Measurements from ENCODE around the gene HSF2. TPM values are rescaled to one million over a fixed set of nuclear protein-coding genes. Genes with fewer than 3 reads are reported as not detected.
A peak's percentile ranks its signal among the peaks of the same experiment; 100 is the strongest.

HSF2 gene
- total and polyA plus RNA-seq, 9 donors, result 24.1 to 30.8 (median 28.6) TPM

DNA sequence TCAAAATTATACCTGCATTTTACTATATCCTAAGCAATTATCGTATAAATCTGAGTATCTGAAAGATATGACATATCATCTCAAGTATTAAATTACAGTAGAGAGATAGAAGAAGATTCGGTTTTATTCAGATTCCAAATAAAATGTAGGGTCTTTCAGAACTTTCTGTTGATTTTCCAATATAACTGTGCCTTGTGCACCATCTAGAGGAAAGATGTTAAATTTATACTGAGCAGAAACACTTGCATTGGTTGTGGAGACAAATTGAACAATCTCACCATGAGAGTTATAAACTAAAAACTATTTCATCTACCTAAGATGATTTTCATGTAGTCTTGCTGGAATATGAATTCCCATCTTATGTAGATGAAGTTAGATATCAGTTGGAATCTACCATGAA is 26.8 kb upstream of the HSF2 start:
- Histone ChIP-seq H3K27me3 (ENCODE audit: control insufficient read depth, insufficient read depth, low read length) (no peaks in the 10 kb centered on the region), H3K4me1 (ENCODE audit: control insufficient read depth, insufficient read depth, low read length) (no peaks in the 10 kb centered on the region), H3K27ac (ENCODE audit: low read length) (no peak overlapping the region), H3K9me3 (replicated peaks; ENCODE audit: control insufficient read depth, low read depth, low read length) (no peaks in the 10 kb centered on the region), H3K4me3 (ENCODE audit: low read length) (no peak overlapping the region), H3K36me3 (ENCODE audit: control insufficient read depth, insufficient read depth, low read length) (no peaks in the 10 kb centered on the region)
- no CpG with 5 or more reads among the region's 2 CpGs for WGBS (ENCODE audit: insufficient coverage)
- DNase-seq, result peak; percentile 64

DNA sequence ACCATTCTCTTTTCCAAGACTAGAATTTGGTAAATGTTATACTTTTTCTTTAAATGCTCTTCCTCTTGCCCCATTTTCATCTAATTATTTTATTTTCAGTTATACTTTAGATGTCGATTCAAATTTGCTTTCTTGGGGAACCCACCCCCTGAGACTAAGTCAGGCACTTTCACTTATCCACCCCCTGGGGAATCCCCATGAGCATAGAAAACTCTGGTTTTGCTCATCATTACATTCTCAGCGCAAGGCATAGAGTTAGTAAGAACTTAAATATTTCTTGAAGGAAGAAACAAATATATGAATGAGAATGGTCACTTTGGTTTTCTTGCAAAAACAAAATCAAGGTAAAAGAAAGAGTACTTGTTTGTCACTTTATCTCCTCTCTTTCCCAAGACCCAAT is 25.1 kb upstream of the HSF2 start:
- no peak overlapping the region for H3K27ac ChIP-seq (ENCODE audit: low read length)
- no peaks in the 10 kb centered on the region for H3K9me3 ChIP-seq (replicated peaks; ENCODE audit: control insufficient read depth, low read depth, low read length)
- DNase-seq, result no peak
- no peaks in the 10 kb centered on the region for H3K4me1 ChIP-seq (ENCODE audit: control insufficient read depth, insufficient read depth, low read length)
- H3K27me3 ChIP-seq (ENCODE audit: control insufficient read depth, insufficient read depth, low read length), result no peaks in the 10 kb centered on the region
- no peak overlapping the region for H3K4me3 ChIP-seq (ENCODE audit: low read length)
- no peaks in the 10 kb centered on the region for H3K36me3 ChIP-seq (ENCODE audit: control insufficient read depth, insufficient read depth, low read length)
- no CpG with 5 or more reads among the region's 2 CpGs for WGBS (ENCODE audit: insufficient coverage)

DNA sequence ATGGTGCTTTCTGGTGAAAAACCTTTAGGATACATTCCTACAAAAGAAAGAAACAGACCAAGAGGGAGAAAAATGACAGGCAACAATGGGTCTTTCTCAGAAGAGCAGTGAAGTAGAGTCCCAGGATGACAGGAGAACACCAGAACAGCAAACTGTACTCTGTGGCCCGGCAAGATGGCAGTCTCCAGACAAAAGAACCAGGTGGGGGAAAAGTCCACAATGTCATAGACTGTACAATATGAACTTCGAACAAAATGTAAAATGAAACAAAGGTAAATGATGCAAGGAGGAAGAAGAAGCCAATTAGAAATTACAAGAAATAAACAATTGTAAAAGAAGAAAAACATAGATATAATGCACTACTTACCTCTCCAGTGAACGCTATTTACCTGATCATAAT is 23.2 kb upstream of the HSF2 start:
- no peak overlapping the region for H3K4me3 ChIP-seq (ENCODE audit: low read length)
- H3K27ac ChIP-seq (ENCODE audit: low read length), result no peak overlapping the region
- H3K36me3 ChIP-seq (ENCODE audit: control insufficient read depth, insufficient read depth, low read length), result no peaks in the 10 kb centered on the region
- H3K9me3 ChIP-seq (replicated peaks; ENCODE audit: control insufficient read depth, low read depth, low read length), result no peaks in the 10 kb centered on the region
- H3K27me3 ChIP-seq (ENCODE audit: control insufficient read depth, insufficient read depth, low read length), result no peaks in the 10 kb centered on the region
- WGBS (ENCODE audit: insufficient coverage), result 40% methylated on average over 1 of the region's 3 CpGs
- no peaks in the 10 kb centered on the region for H3K4me1 ChIP-seq (ENCODE audit: control insufficient read depth, insufficient read depth, low read length)
- DNase-seq, result no peak

DNA sequence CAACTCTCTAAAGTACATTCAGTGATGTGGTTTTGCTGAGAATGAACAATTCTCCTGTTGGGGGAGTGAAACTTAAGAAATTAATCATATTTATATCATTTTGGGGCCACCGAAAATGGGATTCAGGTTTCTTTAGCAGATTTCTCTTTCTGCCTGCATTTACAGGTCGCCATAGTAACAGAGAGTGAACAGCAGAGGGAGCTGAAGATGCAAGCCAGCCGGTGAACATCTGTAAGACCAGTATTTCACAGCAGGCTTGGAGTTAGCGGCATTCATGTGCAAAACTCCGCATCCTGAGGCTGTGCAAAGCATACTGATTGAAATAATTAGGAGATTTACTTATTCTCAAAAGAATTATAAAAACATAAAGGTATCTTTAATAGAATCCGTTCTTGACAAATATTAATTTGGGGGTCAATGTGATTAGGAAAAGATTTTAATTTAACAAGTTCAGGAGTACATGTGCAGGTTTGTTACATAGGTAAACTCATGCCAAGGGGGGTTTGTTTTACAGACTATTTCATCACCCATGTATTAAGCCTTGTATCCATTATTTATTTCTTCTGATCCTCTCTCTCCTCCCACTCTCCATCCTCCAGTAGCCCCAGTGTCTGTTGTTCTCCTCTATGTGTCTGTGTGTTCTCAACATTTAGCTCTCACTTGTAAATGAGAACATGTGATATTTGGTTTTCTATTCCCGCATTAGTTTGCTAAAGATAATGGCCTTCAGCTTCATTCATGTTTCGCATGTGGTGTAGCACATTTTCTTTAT is 17.8 kb upstream of the HSF2 start:
- H3K27ac ChIP-seq (ENCODE audit: low read length), result no peak overlapping the region
- no peaks in the 10 kb centered on the region for H3K4me1 ChIP-seq (ENCODE audit: control insufficient read depth, insufficient read depth, low read length)
- H3K27me3 ChIP-seq (ENCODE audit: control insufficient read depth, insufficient read depth, low read length), result no peaks in the 10 kb centered on the region
- DNase-seq, result peak; percentile 85
- no CpG with 5 or more reads among the region's 8 CpGs for WGBS (ENCODE audit: insufficient coverage)
- no peaks in the 10 kb centered on the region for H3K36me3 ChIP-seq (ENCODE audit: control insufficient read depth, insufficient read depth, low read length)
- no peak overlapping the region for H3K4me3 ChIP-seq (ENCODE audit: low read length)
- H3K9me3 ChIP-seq (replicated peaks; ENCODE audit: control insufficient read depth, low read depth, low read length), result no peaks in the 10 kb centered on the region

DNA sequence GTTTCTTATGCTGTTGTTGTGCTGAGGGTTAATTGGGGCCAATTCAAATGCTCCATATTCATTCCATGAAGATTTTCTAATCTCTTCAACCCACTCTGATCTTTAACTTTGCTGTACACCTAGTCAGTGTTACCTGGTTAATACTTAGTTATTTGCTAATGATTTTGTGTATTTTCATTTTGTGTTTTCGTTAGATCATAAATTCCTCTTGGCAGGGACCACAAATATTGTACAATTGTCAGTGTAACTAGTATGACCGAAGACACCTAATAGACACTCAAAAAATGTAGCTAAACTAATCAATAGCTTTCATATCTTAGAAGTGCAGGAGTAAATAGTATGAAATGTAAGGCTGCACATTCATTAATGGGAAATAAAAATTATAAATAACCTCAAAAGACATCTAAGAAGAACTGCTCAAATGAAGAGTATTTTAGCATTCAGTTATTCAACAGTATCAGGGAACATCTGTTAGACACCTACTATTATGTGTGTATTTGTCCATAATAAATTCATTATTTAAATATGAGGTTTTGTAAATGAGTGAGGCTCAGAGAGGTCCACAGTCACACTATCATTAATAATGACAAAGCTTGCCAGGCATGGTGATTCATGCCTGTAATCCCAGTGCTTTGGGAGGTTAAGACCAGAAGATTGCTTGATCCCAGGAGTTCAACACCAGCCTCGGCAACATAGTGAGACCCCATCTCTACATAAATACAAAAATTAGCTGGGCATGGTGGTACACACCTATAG is 13.4 kb upstream of the HSF2 start:
- WGBS (ENCODE audit: insufficient coverage), result no CpG with 5 or more reads among the region's 3 CpGs
- Histone ChIP-seq H3K9me3 (replicated peaks; ENCODE audit: control insufficient read depth, low read depth, low read length) (no peaks in the 10 kb centered on the region), H3K4me3 (ENCODE audit: low read length) (no peak overlapping the region), H3K4me1 (ENCODE audit: control insufficient read depth, insufficient read depth, low read length) (no peaks in the 10 kb centered on the region), H3K36me3 (ENCODE audit: control insufficient read depth, insufficient read depth, low read length) (no peaks in the 10 kb centered on the region), H3K27ac (ENCODE audit: low read length) (no peak overlapping the region), H3K27me3 (ENCODE audit: control insufficient read depth, insufficient read depth, low read length) (no peaks in the 10 kb centered on the region)
- DNase-seq, result no peak

DNA sequence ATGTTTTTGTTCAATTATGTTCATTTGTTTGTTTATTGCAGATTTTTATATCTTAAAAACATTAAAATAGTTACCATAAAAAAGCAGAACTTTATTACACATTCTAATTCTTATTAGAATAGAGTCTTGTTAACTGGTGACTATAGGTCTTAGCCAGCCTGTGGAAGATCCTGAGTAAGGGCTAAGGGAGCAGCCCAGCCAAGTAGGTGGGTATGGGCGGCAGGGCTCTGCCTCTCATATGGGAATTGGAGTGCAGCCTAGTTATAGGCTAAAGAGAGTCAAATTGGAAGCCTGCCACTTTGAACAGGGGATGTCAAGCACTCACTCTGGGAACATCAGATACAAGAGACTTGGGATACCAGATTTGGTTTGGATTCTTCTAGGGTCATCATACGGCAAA is 10.5 kb upstream of the HSF2 start:
- DNase-seq, result no peak
- H3K9me3 ChIP-seq (replicated peaks; ENCODE audit: control insufficient read depth, low read depth, low read length), result no peaks in the 10 kb centered on the region
- H3K27me3 ChIP-seq (ENCODE audit: control insufficient read depth, insufficient read depth, low read length), result no peaks in the 10 kb centered on the region
- no peaks in the 10 kb centered on the region for H3K36me3 ChIP-seq (ENCODE audit: control insufficient read depth, insufficient read depth, low read length)
- no peaks in the 10 kb centered on the region for H3K4me1 ChIP-seq (ENCODE audit: control insufficient read depth, insufficient read depth, low read length)
- no peak overlapping the region for H3K27ac ChIP-seq (ENCODE audit: low read length)
- H3K4me3 ChIP-seq (ENCODE audit: low read length), result no peak overlapping the region
- WGBS (ENCODE audit: insufficient coverage), result 38% methylated on average over 1 of the region's 2 CpGs

DNA sequence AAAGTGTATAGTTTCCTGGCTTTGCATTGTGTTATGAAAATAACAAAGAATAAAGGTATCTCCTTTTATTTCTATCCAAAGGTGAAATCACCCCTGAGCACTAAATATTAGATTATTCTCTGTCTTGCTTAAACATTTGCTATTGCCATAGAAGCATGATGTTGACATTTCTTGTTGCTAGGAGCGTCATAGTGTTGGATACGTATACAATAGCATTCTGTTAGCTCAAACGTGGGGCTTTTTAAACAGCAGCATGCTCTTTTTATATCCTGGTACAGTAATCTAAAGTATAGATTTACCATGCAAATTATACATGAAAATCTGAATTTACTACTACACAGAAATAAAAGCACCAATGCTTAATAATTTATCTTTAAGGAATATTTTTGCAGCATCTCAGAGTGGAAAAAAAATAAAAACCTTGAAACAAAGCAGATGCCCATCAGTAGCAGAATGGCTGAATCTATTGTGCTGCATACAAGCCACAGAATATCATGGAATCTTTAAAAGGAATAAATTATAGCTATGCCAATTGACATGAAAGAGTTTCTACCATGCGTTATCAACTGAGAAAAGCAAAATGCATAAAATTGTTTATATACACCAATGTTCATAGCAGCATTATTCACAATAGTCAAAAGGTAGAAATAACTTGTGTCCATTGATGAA is 9.6 kb upstream of the HSF2 start:
- no peaks in the 10 kb centered on the region for H3K27me3 ChIP-seq (ENCODE audit: control insufficient read depth, insufficient read depth, low read length)
- peak; percentile 83 for DNase-seq
- H3K36me3 ChIP-seq (ENCODE audit: control insufficient read depth, insufficient read depth, low read length), result no peaks in the 10 kb centered on the region
- no peaks in the 10 kb centered on the region for H3K4me1 ChIP-seq (ENCODE audit: control insufficient read depth, insufficient read depth, low read length)
- H3K9me3 ChIP-seq (replicated peaks; ENCODE audit: control insufficient read depth, low read depth, low read length), result no peaks in the 10 kb centered on the region
- WGBS (ENCODE audit: insufficient coverage), result no CpG with 5 or more reads among the region's 4 CpGs
- H3K27ac ChIP-seq (ENCODE audit: low read length), result no peak overlapping the region
- H3K4me3 ChIP-seq (ENCODE audit: low read length), result no peak overlapping the region

DNA sequence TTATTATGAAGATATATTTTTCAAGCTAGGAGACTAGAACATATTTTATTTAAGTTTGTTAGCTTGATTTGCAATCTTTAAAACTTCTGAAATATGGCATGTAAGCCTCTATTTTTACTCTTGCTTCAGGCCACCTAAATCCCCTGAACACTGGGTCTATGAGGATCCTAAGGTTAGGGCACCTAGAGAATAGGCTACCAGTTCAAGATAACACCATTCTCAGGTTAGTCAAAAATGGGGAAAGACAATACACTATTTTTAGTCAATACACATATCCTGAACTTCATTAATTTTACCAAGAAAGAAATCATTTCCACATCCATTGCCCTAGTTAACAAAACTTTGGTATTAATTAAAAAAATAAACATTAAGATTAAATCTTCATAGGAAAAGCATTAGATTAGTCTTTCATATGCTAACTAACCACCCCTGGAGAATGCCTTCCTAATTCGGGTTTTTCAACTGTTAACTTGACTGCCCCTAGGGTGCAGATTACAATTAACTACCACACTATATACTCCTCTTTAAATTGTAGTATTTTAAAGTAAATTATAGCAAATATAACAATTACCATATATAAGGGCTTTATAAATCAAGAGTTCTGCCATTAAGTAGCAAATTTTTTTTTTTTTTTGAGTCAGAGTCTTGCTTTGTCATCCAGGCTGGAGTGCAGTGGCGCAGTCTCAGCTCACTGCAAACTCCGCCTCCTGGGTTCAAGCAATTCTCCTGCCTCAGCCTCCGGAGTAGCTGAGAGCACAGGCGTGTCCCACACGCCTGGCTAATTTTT is 6.7 kb upstream of the HSF2 start:
- 85% methylated on average over 2 of the region's 6 CpGs for WGBS (ENCODE audit: insufficient coverage)
- no peaks in the 10 kb centered on the region for H3K27me3 ChIP-seq (ENCODE audit: control insufficient read depth, insufficient read depth, low read length)
- no peak overlapping the region for H3K27ac ChIP-seq (ENCODE audit: low read length)
- H3K9me3 ChIP-seq (replicated peaks; ENCODE audit: control insufficient read depth, low read depth, low read length), result no peaks in the 10 kb centered on the region
- DNase-seq, result no peak
- no peaks in the 10 kb centered on the region for H3K36me3 ChIP-seq (ENCODE audit: control insufficient read depth, insufficient read depth, low read length)
- H3K4me3 ChIP-seq (ENCODE audit: low read length), result no peak overlapping the region
- no peaks in the 10 kb centered on the region for H3K4me1 ChIP-seq (ENCODE audit: control insufficient read depth, insufficient read depth, low read length)

DNA sequence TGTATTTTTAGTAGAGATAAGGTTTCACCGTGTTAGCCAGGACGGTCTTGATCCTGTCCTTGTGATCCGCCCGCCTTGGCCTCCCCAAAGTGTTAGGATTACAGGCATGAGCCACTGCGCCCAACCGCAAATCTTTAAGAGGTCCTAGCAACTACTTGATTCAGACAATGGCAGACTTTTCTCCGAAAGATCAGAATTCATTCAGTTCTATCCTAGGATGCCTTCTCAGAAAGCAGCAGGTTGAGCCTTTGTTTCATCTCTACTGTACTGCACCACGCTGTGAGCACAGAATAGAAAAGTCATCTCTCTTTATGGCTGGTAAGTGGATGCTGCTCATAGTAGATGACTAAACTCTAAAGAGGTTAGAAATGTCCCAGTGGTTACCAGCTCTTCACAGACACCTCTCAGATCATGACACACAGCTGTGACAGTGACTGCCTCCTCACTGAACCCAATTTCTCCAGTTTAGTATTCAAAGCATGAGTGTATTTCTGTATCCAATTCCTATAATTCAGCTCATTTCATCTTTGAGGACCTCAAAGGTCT is 6.0 kb upstream of the HSF2 start:
- no peak for DNase-seq
- no peak overlapping the region for H3K27ac ChIP-seq (ENCODE audit: low read length)
- H3K4me3 ChIP-seq (ENCODE audit: low read length), result no peak overlapping the region
- H3K27me3 ChIP-seq (ENCODE audit: control insufficient read depth, insufficient read depth, low read length), result no peaks in the 10 kb centered on the region
- H3K36me3 ChIP-seq (ENCODE audit: control insufficient read depth, insufficient read depth, low read length), result no peaks in the 10 kb centered on the region
- no peaks in the 10 kb centered on the region for H3K4me1 ChIP-seq (ENCODE audit: control insufficient read depth, insufficient read depth, low read length)
- H3K9me3 ChIP-seq (replicated peaks; ENCODE audit: control insufficient read depth, low read depth, low read length), result no peaks in the 10 kb centered on the region
- WGBS (ENCODE audit: insufficient coverage), result 74% methylated on average over 7 of the region's 8 CpGs
